Measurements from ENCODE around the gene EIF4EBP3. TPM values are rescaled to one million over a fixed set of nuclear protein-coding genes. Genes with fewer than 3 reads are reported as not detected.

The EIF4EBP3 gene
- total and polyA plus RNA-seq, 2 donors from 2014 or later, result 22.6 to 48.8 TPM

DNA sequence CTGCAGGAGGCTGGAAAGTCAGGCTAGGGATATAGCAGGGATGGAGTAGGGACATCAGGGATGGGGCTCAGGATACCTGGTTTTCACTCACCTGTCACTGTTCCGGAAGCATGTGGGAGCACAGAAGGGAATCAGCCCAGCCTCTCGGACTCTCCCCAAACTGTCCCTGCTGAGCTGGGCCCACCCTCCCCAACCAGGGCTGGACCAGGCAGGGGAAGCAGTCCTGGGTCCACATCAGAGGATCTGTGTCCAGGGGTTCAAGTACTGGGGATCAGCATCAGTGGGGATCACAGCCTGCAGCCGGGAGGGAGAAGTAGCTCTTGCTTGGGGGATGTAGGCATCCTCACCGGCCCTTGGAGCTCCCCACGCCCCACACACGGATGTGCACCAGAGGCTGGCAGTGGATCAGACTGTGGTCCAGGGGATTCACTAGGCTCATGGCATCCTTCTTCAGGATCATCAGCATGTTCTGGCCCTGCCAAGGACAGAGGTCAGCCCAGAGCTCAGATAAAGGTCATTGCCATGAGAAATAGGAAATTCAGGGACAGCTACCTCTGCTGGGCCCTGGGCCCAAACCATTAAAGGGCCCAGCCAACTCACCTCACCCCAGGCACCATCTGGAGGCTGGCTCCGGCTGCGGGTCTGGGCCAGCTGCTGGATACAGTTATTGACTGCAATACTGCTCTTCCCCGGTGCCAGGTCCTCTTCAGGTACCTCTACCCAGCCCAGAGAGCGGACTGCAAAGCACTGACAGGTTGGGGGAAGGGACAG is 14.5 kb downstream of the EIF4EBP3 start:
- Histone ChIP-seq H3K9me3 (ENCODE audit: control insufficient read depth in 2 of 3, insufficient read depth in 1 of 3, low read length in 3 of 3) (no peaks in the 10 kb centered on the region), H3K4me3 (ENCODE audit: low read length in 3 of 3) (no peak overlapping the region), H3K27me3 (ENCODE audit: control insufficient read depth, insufficient read depth, low read length) (no peaks in the 10 kb centered on the region), H3K9ac (ENCODE audit: low read length in 3 of 3) (no peak overlapping the region), H3K27ac (ENCODE audit: low read depth in 2 of 2, low read length in 2 of 2) (no peak overlapping the region), H3K4me1 (ENCODE audit: control insufficient read depth in 2 of 3, insufficient read depth in 2 of 3, low read depth in 1 of 3, low read length in 3 of 3) (peaks cover 0 to 22% (median 22%) of the 10 kb centered on the region in 3 donors), H3K36me3 (ENCODE audit: control insufficient read depth in 2 of 3, insufficient read depth in 3 of 3, low read length in 3 of 3) (peaks cover 0 to 7% (median 4%) of the 10 kb centered on the region in 3 donors)
- FAIRE-seq (no peak), DNase-seq (peak in 1 of 5 donors; percentile 69)
- intact Hi-C loops (cut with DNase I), result no loop called here
- TF ChIP-seq, protein P1, sequence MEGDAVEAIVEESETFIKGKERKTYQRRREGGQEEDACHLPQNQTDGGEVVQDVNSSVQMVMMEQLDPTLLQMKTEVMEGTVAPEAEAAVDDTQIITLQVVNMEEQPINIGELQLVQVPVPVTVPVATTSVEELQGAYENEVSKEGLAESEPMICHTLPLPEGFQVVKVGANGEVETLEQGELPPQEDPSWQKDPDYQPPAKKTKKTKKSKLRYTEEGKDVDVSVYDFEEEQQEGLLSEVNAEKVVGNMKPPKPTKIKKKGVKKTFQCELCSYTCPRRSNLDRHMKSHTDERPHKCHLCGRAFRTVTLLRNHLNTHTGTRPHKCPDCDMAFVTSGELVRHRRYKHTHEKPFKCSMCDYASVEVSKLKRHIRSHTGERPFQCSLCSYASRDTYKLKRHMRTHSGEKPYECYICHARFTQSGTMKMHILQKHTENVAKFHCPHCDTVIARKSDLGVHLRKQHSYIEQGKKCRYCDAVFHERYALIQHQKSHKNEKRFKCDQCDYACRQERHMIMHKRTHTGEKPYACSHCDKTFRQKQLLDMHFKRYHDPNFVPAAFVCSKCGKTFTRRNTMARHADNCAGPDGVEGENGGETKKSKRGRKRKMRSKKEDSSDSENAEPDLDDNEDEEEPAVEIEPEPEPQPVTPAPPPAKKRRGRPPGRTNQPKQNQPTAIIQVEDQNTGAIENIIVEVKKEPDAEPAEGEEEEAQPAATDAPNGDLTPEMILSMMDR (IDR thresholded peaks at IDR 0.05; ENCODE audit: borderline replicate concordance, extremely low read depth, insufficient read depth), result no peak

GRCh38 chr5:140563596-140563995 is 16.1 kb downstream of the EIF4EBP3 start:
- H3K4me3 ChIP-seq (ENCODE audit: low read length in 3 of 3), result peak overlapping the region; percentile 83 to 96 (median 92)
- peak in 2 of 5 donors; percentile 54 to 79 for DNase-seq
- intact Hi-C loops (cut with DNase I), result no loop called here

GRCh38 chr5:140564196-140565023 is 16.9 kb downstream of the EIF4EBP3 start, which contains the start of the genes APBB3 and SLC35A4:
TSS of gene APBB3 (minus strand) at chr5:140564598. CDS start at chr5:140564245, 353 bp downstream.
TSS of gene SLC35A4 (plus strand) at chr5:140564828. CDS start at chr5:140567170, 2,342 bp downstream.
- Histone ChIP-seq H3K4me1 (ENCODE audit: control insufficient read depth in 2 of 3, insufficient read depth in 2 of 3, low read depth in 1 of 3, low read length in 3 of 3) (peaks cover 0 to 31% (median 17%) of the 10 kb centered on the region in 3 donors), H3K4me3 (ENCODE audit: low read length in 3 of 3) (peak within 1 kb of the TSS; percentile 92 to 96 (median 95)), H3K36me3 (ENCODE audit: control insufficient read depth in 2 of 3, insufficient read depth in 3 of 3, low read length in 3 of 3) (peaks cover 0 to 19% (median 13%) of the 10 kb centered on the region in 3 donors), H3K27me3 (ENCODE audit: control insufficient read depth, insufficient read depth, low read length) (no peaks in the 10 kb centered on the region), H3K9ac (ENCODE audit: low read length in 3 of 3) (peak within 1 kb of the TSS; percentile 84 to 97 (median 88)), H3K27ac (ENCODE audit: low read depth in 2 of 2, low read length in 2 of 2) (peak within 1 kb of the TSS; percentile 97 to 98), H3K9me3 (ENCODE audit: control insufficient read depth in 2 of 3, insufficient read depth in 1 of 3, low read length in 3 of 3) (no peaks in the 10 kb centered on the region)
- peak; percentile 97 to 99 (median 98) for DNase-seq
- FAIRE-seq, result peak; percentile 66
- TF ChIP-seq, protein P1 (IDR thresholded peaks at IDR 0.05; ENCODE audit: borderline replicate concordance, extremely low read depth, insufficient read depth), result no peak
- intact Hi-C loops (cut with DNase I), result no loop called here

More at GRCh38 chr5:140563596-140563995, 16.1 kb downstream of the EIF4EBP3 start:
- FAIRE-seq, result no peak
- peaks cover 0 to 29% (median 17%) of the 10 kb centered on the region in 3 donors for H3K4me1 ChIP-seq (ENCODE audit: control insufficient read depth in 2 of 3, insufficient read depth in 2 of 3, low read depth in 1 of 3, low read length in 3 of 3)
- H3K27ac ChIP-seq (ENCODE audit: low read depth in 2 of 2, low read length in 2 of 2), result peak overlapping the region; percentile 97 to 98
- H3K9ac ChIP-seq (ENCODE audit: low read length in 3 of 3), result peak overlapping the region; percentile 59 to 97 (median 84)
- TF ChIP-seq, protein P1 (IDR thresholded peaks at IDR 0.05; ENCODE audit: borderline replicate concordance, extremely low read depth, insufficient read depth), result no peak
- peaks cover 0 to 16% (median 13%) of the 10 kb centered on the region in 3 donors for H3K36me3 ChIP-seq (ENCODE audit: control insufficient read depth in 2 of 3, insufficient read depth in 3 of 3, low read length in 3 of 3)
- H3K27me3 ChIP-seq (ENCODE audit: control insufficient read depth, insufficient read depth, low read length), result no peaks in the 10 kb centered on the region
- no peaks in the 10 kb centered on the region for H3K9me3 ChIP-seq (ENCODE audit: control insufficient read depth in 2 of 3, insufficient read depth in 1 of 3, low read length in 3 of 3)

All from kidney (tissue), 14 donors.